Prostate gland (tissue), 2 donors: ENCODE measurements around the gene SLIT3.

ENCODE experiments used
- POLR2A ChIP-seq: fragments of 450-650 bp; IDR thresholded peaks from one replicate; pipeline ENCODE4 v1.6.1; 2016; ENCODE audit warnings: antibody characterized with exemption, mild to moderate bottlenecking
- TF ChIP-seq, protein P1 (sequence below), 4 experiments: fragments of 200-600 bp in 2 of 4; fragments of 450-650 bp in 2 of 4; sonication (generic) in 2 of 4; IDR thresholded peaks; 1 replicate in 3 of 4; 2 replicates in 1 of 4; pipeline ENCODE4 v1.5.1; 2016 to 2019; ENCODE audit warnings: antibody characterized with exemption in 4 of 4, mild to moderate bottlenecking in 2 of 4, moderate library complexity in 2 of 4

GRCh38 chr5:168749391-168750100 is 551.4 kb downstream of the SLIT3 start:
- TF ChIP-seq, protein P1, sequence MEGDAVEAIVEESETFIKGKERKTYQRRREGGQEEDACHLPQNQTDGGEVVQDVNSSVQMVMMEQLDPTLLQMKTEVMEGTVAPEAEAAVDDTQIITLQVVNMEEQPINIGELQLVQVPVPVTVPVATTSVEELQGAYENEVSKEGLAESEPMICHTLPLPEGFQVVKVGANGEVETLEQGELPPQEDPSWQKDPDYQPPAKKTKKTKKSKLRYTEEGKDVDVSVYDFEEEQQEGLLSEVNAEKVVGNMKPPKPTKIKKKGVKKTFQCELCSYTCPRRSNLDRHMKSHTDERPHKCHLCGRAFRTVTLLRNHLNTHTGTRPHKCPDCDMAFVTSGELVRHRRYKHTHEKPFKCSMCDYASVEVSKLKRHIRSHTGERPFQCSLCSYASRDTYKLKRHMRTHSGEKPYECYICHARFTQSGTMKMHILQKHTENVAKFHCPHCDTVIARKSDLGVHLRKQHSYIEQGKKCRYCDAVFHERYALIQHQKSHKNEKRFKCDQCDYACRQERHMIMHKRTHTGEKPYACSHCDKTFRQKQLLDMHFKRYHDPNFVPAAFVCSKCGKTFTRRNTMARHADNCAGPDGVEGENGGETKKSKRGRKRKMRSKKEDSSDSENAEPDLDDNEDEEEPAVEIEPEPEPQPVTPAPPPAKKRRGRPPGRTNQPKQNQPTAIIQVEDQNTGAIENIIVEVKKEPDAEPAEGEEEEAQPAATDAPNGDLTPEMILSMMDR (IDR thresholded peaks at IDR 0.05) = no peak
- no peak for TF ChIP-seq POLR2A
